GM12891 (cell line): ENCODE measurements around the gene WWP2.

Experiments used
- DNase-seq: peaks from one replicate; pipeline ENCODE4 v3.0.0; 2011; ENCODE audit warnings: low spot score; ENCODE audit not compliant: insufficient read length
- FAIRE-seq: peaks from 2 replicates; lab custom pipeline; 2011; peaks lifted over from hg19 to GRCh38; lab: Jason Lieb, UNC
- PAX5 ChIP-seq: IDR thresholded peaks from 2 replicates; pipeline ENCODE4 v1.6.1; 2011; ENCODE audit warnings: low read length, moderate library complexity, mild to moderate bottlenecking; ENCODE audit not compliant: insufficient read depth, severe bottlenecking
- POLR2A ChIP-seq: IDR thresholded peaks from 2 replicates; pipeline ENCODE4 v1.6.1; 2011; ENCODE audit warnings: low read depth, low read length, control low read depth
- POLR2AphosphoS5 ChIP-seq: IDR thresholded peaks from 2 replicates; pipeline ENCODE4 v1.6.1; 2011; ENCODE audit warnings: low read depth, low read length, control low read depth
- POU2F2 ChIP-seq: IDR thresholded peaks from 2 replicates; pipeline ENCODE4 v1.6.1; 2011; ENCODE audit warnings: low read depth, mild to moderate bottlenecking, control low read depth, low read length, moderate library complexity
- SPI1 ChIP-seq: IDR thresholded peaks from 2 replicates; pipeline ENCODE4 v1.6.1; 2011; ENCODE audit warnings: low read depth, low read length, control low read depth
- TAF1 ChIP-seq: IDR thresholded peaks from 2 replicates; pipeline ENCODE4 v1.6.1; 2011; ENCODE audit warnings: low read depth, low read length, control low read depth

The WWP2 gene

GRCh38 chr16:69865701-69866100 is 103.6 kb downstream of the WWP2 start:
- FAIRE-seq (no peak), DNase-seq (no peak)
- no peak for TF ChIP-seq POLR2A
- no peak for TF ChIP-seq PAX5
- TF ChIP-seq TAF1: no peak
- no peak for TF ChIP-seq SPI1
- TF ChIP-seq POLR2AphosphoS5: no peak
- no peak for TF ChIP-seq POU2F2

GRCh38 chr16:69867784-69868560 is 105.8 kb downstream of the WWP2 start:
- DNase-seq (no peak), FAIRE-seq (no peak)
- TF ChIP-seq TAF1: no peak
- TF ChIP-seq POLR2A: no peak
- TF ChIP-seq POU2F2: no peak
- no peak for TF ChIP-seq SPI1
- TF ChIP-seq POLR2AphosphoS5: no peak
- no peak for TF ChIP-seq PAX5

DNA sequence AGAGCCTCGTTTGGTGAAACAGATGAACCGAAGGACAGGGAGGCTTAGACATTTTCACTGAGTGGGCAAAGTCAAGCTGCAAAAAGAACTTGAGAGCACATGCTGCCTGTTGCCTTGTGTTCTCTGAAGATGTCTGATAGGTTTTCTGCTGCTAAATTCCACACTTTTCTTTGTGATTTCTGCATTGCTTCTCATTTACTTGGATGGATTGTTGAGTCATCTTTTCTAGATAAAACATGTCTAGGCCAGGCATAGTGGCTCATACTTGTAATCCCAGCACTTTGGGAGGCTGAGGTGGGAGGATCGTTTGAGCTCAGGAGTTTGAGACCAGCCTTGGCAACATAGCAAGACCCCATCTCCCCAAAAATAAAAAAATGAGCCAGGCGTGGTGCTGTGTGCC is 108.6 kb downstream of the WWP2 start:
- DNase-seq: no peak
- TF ChIP-seq TAF1 (no peak), SPI1 (no peak), POLR2AphosphoS5 (no peak), POU2F2 (no peak), PAX5 (no peak), POLR2A (no peak)
- FAIRE-seq: no peak

- FAIRE-seq (no peak), DNase-seq (no peak)
- no peak for TF ChIP-seq SPI1
- TF ChIP-seq PAX5: no peak
- TF ChIP-seq POU2F2: no peak
- TF ChIP-seq TAF1: no peak
- no peak for TF ChIP-seq POLR2A
- TF ChIP-seq POLR2AphosphoS5: no peak
These were observed 109.6 kb downstream of the WWP2 start for GRCh38 chr16:69871708-69872107.

DNA sequence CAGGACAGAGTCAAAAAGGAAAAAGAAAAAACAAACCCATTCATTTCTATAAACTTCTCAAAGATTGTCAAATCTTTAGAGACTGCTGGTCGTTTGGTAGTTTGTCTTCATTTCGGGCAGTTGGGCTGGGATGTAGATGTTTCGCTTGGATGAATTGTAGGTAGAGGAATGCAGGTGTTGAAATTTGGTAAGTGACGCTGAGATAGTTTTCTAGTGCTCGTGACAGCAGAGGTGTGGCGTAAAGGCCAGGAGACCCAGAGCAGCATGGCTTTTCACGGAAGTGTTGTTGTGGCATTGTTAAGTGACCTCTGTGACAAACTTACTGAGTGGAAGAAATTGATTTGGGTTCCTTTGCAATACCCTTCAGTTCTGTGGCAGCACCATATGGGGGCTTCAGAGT is 110.8 kb downstream of the WWP2 start:
- TF ChIP-seq POLR2AphosphoS5: no peak
- no peak for TF ChIP-seq POU2F2
- TF ChIP-seq TAF1: no peak
- FAIRE-seq (no peak), DNase-seq (no peak)

- TF ChIP-seq POU2F2 (no peak), TAF1 (no peak), POLR2AphosphoS5 (no peak), POLR2A (no peak), SPI1 (no peak), PAX5 (no peak)
- FAIRE-seq (no peak), DNase-seq (no peak)
These were observed 111.7 kb downstream of the WWP2 start for GRCh38 chr16:69873783-69874182.

GRCh38 chr16:69874271-69874670 is 112.1 kb downstream of the WWP2 start:
- TF ChIP-seq SPI1: no peak
- no peak for TF ChIP-seq POLR2AphosphoS5
- no peak for TF ChIP-seq POLR2A
- TF ChIP-seq POU2F2: no peak
- TF ChIP-seq TAF1: no peak
- no peak for TF ChIP-seq PAX5
- FAIRE-seq: no peak
- DNase-seq: no peak

DNA sequence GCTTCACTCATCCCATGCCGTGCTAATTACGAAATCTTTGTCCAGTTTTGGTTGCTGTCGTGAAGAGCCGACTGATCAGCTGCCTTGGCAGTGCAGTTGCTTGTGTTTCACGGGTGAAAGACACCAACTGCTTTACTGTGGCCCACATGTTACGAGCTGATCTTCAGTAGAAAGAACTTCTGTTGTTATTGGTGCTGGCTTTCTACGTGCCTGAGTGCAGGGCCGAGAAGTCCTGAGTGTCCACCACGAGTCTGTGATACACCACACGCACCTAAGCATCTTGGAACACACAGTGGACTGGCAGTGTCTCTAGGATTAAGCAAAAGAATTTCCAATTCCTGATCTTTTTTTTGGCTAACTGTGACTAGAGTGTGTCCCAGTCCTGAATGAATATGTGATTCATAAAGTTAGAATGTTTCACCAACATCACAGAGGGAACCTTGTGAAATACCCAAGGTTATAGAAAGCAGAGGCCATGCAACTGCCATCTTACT is 118.6 kb downstream of the WWP2 start:
- FAIRE-seq (no peak), DNase-seq (no peak)
- TF ChIP-seq TAF1 (no peak), SPI1 (no peak), PAX5 (no peak), POLR2AphosphoS5 (no peak)

DNA sequence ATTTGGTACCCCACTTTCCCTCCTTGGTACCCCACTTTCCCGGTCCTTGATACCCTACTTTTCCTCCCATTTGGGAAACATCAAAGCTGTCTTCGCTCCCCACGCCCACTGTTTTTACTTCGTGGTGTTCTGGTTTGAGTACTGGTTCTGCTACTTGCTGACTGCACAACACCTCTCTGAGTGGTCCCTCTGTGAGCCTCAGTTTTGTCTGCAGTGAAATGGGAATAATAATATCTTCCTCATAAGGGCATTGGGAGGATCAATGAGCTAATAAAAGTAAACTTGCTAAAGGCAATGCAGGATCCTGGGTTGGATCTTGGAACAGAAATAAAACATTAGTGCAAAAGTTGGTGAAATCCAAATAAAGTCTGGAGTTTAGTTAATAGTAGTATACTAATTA is 119.0 kb downstream of the WWP2 start:
- FAIRE-seq: no peak
- TF ChIP-seq POLR2AphosphoS5 (no peak), POU2F2 (no peak), PAX5 (no peak), SPI1 (no peak), POLR2A (no peak), TAF1 (no peak)
- no peak for DNase-seq

DNA sequence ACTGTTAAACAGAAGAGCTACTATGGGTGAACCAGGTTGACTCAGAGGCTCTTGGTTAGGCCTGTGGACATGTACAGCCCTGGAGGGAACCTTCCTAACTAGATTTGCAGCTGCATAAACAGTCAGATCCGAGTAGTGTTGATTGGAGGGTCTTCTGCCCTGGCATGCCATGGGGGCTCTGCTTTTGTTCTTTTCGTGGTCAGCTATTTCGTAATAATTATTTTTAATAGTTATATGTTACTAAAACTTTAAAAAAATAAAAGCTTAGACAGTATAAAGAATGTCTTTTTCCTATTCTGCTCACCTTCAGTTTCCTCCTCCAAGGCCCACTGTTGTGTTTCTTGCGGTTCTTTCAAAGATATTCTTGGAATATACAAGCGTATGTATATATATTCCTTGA is 121.6 kb downstream of the WWP2 start:
- DNase-seq (no peak), FAIRE-seq (no peak)
- TF ChIP-seq POLR2A: no peak
- TF ChIP-seq PAX5: no peak
- no peak for TF ChIP-seq POU2F2
